Measurements from ENCODE around the gene DNAAF2.
"Not testable (repeated sequence)": the region's sequence is repeated elsewhere in the genome, so short reads cannot be mapped to it uniquely, and the experiment has no call there.

DNAAF2 gene

DNA sequence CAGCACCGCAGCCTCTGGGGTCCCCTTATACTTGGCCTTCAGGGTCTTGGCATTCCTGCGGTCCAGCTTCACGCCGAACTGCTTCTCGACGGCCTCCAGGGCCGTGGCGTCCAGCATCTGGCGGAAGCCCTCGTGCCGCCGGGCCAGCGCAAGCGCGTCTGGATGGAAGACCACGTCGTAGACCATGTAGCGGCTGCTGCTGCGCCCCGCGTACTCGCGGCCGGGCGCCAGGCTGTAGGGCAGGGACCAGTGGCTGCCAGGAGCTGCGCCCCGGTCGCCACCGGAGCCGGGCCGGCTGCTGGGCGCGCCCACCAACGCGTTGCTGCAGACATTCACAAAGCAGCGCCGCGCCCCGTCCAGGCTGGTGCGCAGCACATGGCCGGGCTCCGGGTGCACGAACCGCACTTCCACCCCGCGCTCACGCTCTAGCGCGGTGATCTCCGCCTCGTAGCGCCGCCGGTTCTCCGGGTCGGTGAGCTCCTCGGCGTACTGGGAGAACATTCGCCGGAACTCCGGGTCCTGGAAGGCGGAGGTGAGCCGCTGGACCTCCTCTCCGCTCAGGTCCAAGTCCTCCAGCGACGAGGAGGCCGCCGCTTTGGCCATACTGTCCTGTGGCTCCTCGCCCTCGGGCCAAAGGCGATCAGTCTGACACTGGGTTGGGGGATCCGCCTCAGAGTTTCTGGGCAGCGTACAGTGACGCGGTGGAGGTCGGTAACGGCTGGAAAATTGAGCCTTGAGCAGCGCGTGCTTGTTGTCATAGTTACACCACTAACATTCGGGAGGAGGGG is at the start of gene DNAAF2:
TSS of gene DNAAF2 (minus strand) at position 698 of the 788 bp plus-strand sequence. CDS start at position 603, 95 bp downstream.
- no peak for DNase-seq

- DNase-seq, result no peak
Measured at GRCh38 chr14:49679271-49679670, 44.2 kb upstream of the DNAAF2 start.

DNA sequence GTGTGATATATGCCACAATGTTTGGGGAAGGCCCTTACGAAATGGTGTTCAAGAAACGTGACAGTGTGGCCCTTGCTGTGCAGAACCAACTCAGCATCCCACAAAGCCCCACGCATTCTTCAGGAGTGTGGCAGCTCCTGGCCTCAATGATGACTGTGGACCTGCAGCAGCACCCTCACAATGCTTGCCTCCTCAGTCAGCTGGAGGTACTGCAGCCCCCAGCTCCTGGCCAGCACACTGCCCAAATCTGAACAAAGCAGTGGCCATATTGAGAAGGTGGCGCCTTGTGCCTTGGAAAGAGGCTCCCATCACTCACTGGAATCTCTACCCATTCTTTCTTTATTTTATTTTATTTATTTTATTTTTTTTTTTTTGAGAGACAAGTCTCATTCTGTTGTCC is 42.6 kb upstream of the DNAAF2 start:
- DNase-seq, result no peak

DNA sequence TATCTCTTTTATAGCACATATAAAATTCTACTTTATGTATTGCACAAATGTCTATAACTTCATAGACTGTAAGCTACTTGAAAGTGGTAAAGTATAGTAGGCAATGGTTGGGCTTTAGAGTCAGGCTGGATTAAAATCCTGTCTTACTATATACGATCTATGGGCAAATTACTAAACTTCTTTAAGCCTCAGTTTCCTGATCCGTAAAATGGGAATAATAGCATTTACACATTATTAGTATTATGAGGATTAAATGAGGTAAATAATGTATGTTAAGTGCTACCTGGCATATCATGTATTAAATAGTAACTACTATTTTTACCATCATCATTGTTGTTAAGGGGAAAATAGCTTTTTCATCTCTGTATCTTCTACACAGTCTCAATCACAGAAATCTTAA is 38.5 kb upstream of the DNAAF2 start:
- DNase-seq, result no peak

DNA sequence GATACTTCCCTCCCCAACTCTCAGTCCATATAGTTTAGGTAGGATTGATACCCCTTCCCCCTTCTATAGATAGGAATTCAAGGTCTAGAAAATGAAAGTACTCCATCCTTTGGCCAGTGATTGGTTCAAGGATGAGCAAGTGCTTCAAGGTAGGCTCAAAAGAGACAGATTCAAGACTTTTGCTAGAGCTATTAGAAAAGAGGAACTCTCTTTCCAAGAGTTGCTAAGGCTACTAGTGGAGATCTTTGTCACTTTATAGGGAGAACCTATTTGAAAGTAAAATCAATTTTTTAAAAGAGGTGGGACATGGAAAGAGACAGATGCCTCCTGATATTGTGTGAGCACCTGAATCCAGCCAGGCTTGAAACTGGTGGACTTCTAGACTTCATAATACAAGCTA is 35.4 kb upstream of the DNAAF2 start:
- DNase-seq, result no peak

DNA sequence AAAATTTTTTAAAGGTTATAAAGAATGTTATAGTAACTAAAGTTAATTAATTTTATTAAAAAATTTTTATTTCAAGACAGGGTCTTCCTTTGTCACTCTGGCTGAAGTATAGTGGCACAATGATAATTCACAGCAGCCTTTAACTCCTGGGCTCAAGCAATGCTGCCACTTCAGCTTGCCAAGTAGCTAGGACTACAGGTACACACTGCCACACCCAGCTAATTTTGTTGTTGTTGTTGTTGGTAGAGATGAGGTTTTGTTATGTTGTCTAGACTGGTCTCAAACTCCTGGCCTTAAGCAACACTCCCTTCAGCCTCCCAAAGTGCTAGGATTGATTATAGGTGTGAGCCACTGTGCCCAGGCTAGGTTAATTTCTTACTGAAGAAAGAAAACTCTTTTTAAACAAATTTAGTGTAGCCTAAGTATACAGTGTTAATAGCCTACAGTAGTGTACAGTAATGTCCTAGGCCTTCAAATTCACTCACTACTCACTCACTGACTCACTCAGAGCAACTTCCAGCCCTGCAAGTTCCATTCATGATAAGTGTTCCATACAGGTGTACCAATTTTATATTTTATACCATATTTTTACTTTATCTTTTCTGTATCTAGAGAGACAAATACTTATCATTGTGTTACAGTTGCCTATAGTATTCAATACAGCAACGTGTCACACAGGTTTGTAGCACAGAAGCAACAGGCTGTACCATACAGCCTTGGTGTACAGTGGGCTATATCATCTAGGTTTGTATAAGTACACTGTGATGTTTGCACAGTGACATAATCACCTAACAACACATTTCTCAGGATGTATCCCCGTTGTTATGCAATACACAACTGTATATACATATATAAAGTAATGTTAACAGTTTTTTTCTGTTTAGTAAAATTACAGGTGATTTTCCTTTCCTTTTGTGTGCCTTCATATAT is 24.7 kb upstream of the DNAAF2 start:
- DNase-seq, result no peak

DNA sequence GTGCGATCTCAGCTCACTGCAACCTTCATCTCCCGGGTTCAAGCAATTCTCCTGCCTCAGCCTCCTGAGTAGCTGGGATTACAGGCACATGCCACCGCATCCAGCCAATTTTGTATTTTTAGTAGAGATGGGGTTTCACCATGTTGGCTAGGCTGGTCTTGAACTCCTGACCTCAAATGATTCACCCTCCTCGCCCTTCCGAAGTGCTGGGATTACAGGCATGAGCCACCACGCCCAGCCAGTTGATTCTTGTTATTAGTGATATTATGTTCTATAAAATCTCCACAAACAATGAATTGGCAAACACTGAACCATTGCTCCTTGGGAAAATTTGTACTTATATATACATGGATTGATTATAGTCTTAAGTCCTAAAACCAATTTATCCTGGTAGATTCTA is 22.5 kb upstream of the DNAAF2 start:
- DNase-seq, result not testable (repeated sequence)

DNA sequence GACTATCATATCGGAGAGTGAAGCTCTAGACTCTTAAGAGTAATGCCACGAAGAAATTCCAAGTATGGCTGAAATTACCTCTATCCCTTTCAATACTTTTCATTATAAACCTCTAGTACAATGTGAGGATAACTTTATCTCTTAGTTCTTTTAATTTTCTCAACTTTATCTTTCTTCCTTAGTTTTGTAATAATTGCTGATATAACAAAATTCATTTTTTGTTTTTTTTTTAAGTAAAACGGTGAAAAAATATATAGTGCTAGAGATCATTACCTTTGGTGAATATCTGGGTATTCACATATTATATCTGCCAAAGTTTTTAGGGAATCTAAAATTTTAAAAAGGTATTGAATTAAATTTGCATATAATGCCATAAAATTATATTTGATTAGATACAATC is 19.5 kb upstream of the DNAAF2 start:
- no peak for DNase-seq

GRCh38 chr14:49653508-49653907 is 18.5 kb upstream of the DNAAF2 start:
- DNase-seq, result no peak

DNA sequence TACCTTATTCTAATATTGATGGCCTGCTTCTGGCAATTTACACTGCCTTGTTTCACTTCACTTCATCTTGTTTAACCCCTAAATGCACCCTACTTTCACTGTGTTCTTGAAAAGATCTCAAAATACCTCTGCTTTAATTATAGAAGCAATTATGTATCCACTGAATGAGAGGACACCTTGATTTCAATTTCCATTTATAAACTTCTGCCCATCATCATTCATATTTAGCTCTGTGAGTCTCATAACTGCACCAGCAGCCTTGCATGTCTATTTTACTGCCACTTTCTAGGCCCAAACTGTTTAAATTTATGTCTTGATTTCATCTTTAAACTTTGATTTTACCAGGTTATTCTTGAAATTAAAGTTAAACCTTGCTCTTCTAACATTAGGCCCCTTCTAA is 7.1 kb upstream of the DNAAF2 start:
- no peak for DNase-seq

DNA sequence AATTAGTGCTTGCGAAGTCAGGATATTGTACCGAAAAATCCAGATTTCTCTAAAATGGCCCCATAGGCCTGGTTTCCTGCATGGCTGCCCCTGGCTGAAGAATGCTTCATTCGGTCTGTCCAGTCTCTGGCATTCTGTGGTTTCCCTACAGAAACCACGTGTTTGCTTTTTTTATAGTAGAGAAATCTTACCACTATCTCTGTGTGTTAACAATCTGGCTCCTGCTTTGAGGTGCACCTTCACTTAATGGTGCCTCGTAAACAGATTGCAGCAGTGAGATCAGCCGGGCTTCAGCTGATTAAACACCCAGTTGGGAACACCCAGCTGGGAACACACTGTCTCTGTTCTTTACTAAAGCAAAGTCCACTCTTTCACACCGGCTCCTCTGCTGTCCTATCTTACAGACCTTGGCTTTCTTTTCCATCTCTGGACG is 6.7 kb upstream of the DNAAF2 start:
- DNase-seq, result no peak

GRCh38 chr14:49640540-49641417 is 5.7 kb upstream of the DNAAF2 start:
- no peak for DNase-seq

DNA sequence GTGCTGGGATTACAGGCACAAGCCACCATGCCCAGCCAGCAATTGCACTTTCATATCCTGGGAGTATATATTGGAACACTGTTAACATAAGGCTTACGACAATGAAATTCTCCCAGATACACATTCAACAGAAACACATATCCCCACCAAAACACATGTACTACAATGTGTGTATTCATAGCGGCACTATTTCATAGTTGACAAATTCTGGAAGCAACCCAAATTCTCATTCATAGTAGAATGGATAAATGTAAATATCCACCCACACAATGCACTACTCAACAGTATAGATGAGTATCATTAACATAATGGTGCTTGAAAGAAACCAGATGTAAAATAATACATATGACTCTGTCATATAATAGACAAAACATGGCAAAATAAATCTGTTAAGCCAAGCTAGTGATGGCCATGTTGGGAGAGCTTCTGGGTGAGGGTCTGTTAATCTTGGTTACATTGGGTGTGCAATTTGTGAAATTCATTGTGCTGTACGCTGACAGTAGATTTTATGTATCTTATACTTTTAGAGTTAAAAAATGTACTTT is 2.6 kb upstream of the DNAAF2 start:
- DNase-seq, result no peak

- DNase-seq, result no peak
Measured at GRCh38 chr14:49636866-49637265, 1.8 kb upstream of the DNAAF2 start.

DNA sequence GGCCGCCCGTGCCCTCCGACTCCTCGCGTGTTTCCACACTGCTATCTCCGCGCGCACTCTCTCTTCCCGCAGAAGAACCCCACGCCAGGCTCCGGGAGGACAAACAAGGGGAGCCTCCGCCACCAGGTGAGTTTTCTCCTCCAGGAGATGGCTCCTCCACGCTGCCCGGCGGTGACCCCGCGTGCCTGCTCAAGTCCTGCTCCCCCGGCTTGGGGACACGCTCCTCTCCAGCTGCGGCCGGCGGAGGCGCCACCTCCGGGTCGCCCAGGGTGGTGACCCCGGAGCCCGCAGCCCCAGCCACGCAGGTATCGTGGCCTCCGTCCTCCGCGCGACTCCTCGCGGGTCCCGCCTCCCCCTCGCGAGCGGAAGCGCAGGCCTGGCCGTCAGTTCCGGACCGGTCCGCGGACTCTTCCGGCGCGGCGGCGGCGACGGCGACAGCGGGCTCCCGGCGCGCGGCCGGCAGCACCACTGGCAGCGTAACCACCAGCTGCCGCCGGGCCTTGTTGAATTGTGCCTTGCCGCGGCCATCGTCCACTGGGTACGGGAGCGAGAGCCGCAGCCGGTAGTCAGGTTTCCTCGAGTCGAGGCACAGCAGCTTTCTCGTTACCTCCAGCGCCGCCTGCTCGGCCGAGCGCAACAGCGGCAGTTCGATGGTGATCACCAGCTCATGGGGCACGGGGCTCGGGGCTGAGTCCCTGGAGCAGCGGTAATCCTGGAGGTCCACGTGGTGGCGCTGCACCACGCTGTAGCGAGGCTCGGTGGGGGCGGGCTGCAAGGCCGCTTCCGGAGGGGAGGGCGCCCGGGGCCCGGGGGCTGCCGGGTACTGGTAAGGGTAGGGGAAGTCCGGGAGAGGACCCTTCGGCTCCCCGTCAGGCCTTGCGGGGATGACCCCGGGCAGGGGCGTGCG is 1.2 kb downstream of the DNAAF2 start:
- peak; percentile 89 for DNase-seq

DNA sequence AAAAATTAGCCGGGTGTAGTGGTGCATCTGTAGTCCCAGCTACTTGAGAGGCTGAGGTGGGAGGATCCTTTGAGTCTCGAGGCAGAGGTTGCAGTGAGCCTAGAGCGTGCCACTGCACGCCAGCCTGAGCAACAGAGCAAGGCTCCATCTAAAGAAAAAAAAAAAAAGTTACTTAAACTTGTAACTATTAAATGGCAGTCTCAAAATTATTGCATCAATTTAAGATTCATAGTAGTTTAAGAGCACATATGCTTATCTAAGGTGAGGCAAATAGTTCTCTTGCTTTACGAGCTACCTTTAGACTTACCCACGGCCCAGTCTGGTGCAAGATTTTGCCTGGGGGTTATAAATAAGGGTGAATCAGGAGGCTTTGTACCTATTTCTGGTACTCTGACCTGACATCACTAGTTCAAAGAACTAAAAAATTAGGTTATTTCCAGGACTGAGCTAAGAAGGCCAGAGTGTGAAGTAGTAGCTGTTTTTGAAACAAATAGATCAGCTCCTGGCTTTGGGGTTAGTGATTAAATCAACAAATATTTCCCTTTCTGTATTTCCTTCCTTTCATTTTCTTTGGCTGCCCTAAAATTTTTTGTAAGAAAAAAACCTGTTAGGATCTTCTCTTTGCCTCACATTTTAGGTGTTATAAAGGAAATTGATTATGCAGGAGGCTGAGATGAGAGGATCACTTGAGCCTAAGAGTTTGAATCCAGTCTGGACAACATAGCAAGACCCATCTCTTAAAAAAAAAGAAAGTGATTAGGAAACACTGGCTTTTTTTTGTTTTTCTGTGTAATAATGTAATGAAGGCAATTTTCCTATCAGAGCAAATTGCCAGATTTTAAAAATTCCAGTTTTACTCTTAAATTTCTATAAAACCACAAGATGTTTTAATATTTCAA is 10.9 kb downstream of the DNAAF2 start:
- DNase-seq, result no peak

DNA sequence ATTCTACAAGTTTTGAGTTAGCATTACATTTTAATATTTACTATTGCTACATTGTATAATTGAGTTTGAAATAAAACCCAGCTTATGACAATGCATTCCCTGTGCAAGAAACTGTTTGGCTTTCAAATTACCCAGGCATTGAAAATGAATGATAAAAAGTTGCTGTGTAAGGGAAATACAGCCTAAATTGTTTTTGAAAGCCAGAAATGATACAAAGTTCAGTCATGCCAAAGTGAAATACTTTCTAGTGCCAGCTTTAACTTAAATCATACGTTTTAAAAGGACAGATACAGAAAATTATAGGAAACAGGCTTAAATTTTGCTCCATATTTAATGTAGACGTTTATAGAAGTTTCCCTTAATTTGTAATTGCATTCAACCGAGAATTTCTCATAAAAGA is 11.7 kb downstream of the DNAAF2 start:
- DNase-seq, result no peak

GRCh38 chr14:49622022-49622607 is 12.9 kb downstream of the DNAAF2 start:
- no peak for DNase-seq

DNA sequence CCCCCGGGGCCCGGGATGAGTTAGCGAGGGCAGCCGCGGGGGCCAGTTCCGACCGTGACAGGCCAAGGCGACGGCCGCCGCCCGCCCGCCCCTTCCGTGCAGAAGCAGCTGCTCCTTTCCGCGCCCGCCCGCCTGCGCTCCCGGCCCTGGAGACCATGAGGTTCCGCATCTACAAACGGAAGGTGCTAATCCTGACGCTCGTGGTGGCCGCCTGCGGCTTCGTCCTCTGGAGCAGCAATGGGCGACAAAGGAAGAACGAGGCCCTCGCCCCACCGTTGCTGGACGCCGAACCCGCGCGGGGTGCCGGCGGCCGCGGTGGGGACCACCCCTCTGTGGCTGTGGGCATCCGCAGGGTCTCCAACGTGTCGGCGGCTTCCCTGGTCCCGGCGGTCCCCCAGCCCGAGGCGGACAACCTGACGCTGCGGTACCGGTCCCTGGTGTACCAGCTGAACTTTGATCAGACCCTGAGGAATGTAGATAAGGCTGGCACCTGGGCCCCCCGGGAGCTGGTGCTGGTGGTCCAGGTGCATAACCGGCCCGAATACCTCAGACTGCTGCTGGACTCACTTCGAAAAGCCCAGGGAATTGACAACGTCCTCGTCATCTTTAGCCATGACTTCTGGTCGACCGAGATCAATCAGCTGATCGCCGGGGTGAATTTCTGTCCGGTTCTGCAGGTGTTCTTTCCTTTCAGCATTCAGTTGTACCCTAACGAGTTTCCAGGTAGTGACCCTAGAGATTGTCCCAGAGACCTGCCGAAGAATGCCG is 13.7 kb downstream of the DNAAF2 start:
- no peak for DNase-seq

Measured in NCI-H446 treated with DMSO at 0.1 percent for 48 hours (cell line).